HCT116 (cell line): ENCODE results near the gene NSMF. TPM values are rescaled to one million over a fixed set of nuclear protein-coding genes. Genes with fewer than 3 reads are reported as not detected.

Experiments used
- ATAC-seq: fragments of 200-7000 bp; cut with Tn5 transposase; 2 replicates; pipeline ENCODE4 v1.9.1; 2020; ENCODE audit warnings: mild to moderate bottlenecking, moderate library complexity
- BruUV-seq: library from RNA; stranded (reverse); fragments of 400-500 nt; replicated peaks from 2 replicates; lab custom pipeline; 2021; lab: Mats Ljungman, UMichigan
- CTCF ChIA-PET: fragments of 300-600 bp; sonication (Branson Sonifier 250); formaldehyde crosslinking; loops from one replicate; lab custom pipeline; 2021; ENCODE audit warnings: antibody characterized with exemption; lab: Charles Lee
- POLR2A ChIA-PET: fragments of 300-600, 350-600 bp; sonication (Branson Sonifier 250); formaldehyde crosslinking; loops from one replicate; lab custom pipeline; 2021; ENCODE audit warnings: antibody characterized with exemption; lab: Charles Lee
- RAD21 ChIA-PET, 2 experiments: fragments of 300-600 bp; sonication (Branson Sonifier 250); formaldehyde crosslinking; loops; one replicate each; lab custom pipeline; 2023; ENCODE audit warnings: low total read pairs in 2 of 2; ENCODE audit not compliant: uncharacterized antibody in 2 of 2, unreplicated experiment in 2 of 2, low non-redundant PET in 1 of 2; lab: Charles Lee
- DNase-seq: peaks from one replicate; pipeline ENCODE4 v3.0.0-alpha.2; 2010; ENCODE audit warnings: low read depth, low spot score
- H2AFZ ChIP-seq: fragments of 200-600 bp; shearing (Covaris generic), sonication (generic); 2 replicates; pipeline ENCODE4 v1.6.1; 2017; ENCODE audit warnings: low read depth, mixed run types, mixed read lengths, antibody characterized with exemption, low read length; ENCODE audit not compliant: poor library complexity, severe bottlenecking
- H3K27ac ChIP-seq: 2 replicates; pipeline ENCODE4 v1.5.1; 2012; ENCODE audit warnings: low read depth, low read length
- H3K27me3 ChIP-seq: fragments of 200-600 bp; sonication (generic); 2 replicates; pipeline ENCODE4 v1.6.1; 2016; ENCODE audit warnings: mixed run types, low read length, mixed read lengths; ENCODE audit not compliant: insufficient read depth
- H3K36me3 ChIP-seq, 2 experiments: fragments of 200-500 bp in 1 of 2; fragments of 200-600 bp in 1 of 2; sonication (Bioruptor generic) in 1 of 2; sonication (generic) in 1 of 2; 2 replicates each; pipeline versions ENCODE4 v1.5.1 to v1.6.1; 2014 to 2016; ENCODE audit warnings: low read length in 2 of 2, inconsistent platforms in 1 of 2, mixed read lengths in 1 of 2, mixed run types in 1 of 2; ENCODE audit not compliant: insufficient read depth in 2 of 2, control insufficient read depth in 1 of 2
- H3K4me1 ChIP-seq, 2 experiments: fragments of 200-600 bp in 1 of 2; sonication (generic) in 1 of 2; 2 replicates each; pipeline versions ENCODE4 v1.5.1 to v1.6.1; 2012 to 2017; ENCODE audit warnings: low read length in 2 of 2, inconsistent platforms in 1 of 2, mild to moderate bottlenecking in 1 of 2, mixed read lengths in 1 of 2, mixed run types in 1 of 2, moderate library complexity in 1 of 2; ENCODE audit not compliant: insufficient read depth in 2 of 2, control insufficient read depth in 1 of 2
- H3K4me2 ChIP-seq: fragments of 200-600 bp; sonication (generic); 2 replicates; pipeline ENCODE4 v1.6.1; 2017; ENCODE audit warnings: mixed run types, low read length, mixed read lengths
- H3K4me3 ChIP-seq, 2 experiments: fragments of 200-600 bp in 1 of 2; sonication (generic) in 1 of 2; replicated peaks in 1 of 2; 2 replicates each; pipeline ENCODE4 v1.5.1; 2011 to 2016; ENCODE audit warnings: low read length in 2 of 2, control low read depth in 1 of 2, low read depth in 1 of 2, mild to moderate bottlenecking in 1 of 2, mixed read lengths in 1 of 2, mixed run types in 1 of 2
- H3K79me2 ChIP-seq: fragments of 200-600 bp; sonication (generic); 2 replicates; pipeline ENCODE4 v1.6.1; 2017; ENCODE audit warnings: mild to moderate bottlenecking, mixed run types, low read length, moderate library complexity, mixed read lengths; ENCODE audit not compliant: insufficient read depth
- H3K9ac ChIP-seq: fragments of 200-600 bp; sonication (generic); 2 replicates; pipeline ENCODE4 v1.6.1; 2016; ENCODE audit warnings: low read length, mixed read lengths
- H3K9me2 ChIP-seq: fragments of 200-600 bp; sonication (generic), shearing (Covaris generic); 2 replicates; pipeline ENCODE4 v1.6.1; 2017; ENCODE audit warnings: mixed run types, mild to moderate bottlenecking, moderate library complexity; ENCODE audit not compliant: insufficient read depth
- H3K9me3 ChIP-seq, 2 experiments: fragments of 200-500 bp in 1 of 2; fragments of 200-600 bp in 1 of 2; sonication (Bioruptor generic) in 1 of 2; sonication (generic) in 1 of 2; 2 replicates each; pipeline ENCODE4 v1.6.1; 2014 to 2017; ENCODE audit warnings: low read length in 2 of 2, mixed read lengths in 2 of 2, inconsistent platforms in 1 of 2, low read depth in 1 of 2, mild to moderate bottlenecking in 1 of 2, mixed run types in 1 of 2, moderate library complexity in 1 of 2; ENCODE audit not compliant: control insufficient read depth in 1 of 2, insufficient read depth in 1 of 2
- H4K20me1 ChIP-seq: fragments of 200-600 bp; sonication (generic), shearing (Covaris generic); 2 replicates; pipeline ENCODE4 v1.6.1; 2017; ENCODE audit warnings: mixed run types, mild to moderate bottlenecking, moderate library complexity; ENCODE audit not compliant: insufficient read depth
- CBX3 ChIP-seq: IDR thresholded peaks from 2 replicates; pipeline ENCODE4 v1.6.1; 2012; ENCODE audit warnings: low read depth
- CEBPB ChIP-seq: IDR thresholded peaks from 2 replicates; pipeline ENCODE4 v1.6.1; 2012; ENCODE audit warnings: low read depth
- CTCF ChIP-seq, 3 experiments: fragments of 200-600 bp in 1 of 3; sonication (generic) in 1 of 3; IDR thresholded peaks in 2 of 3; conservative IDR thresholded peaks in 1 of 3; 2 replicates each; pipeline ENCODE4 v1.5.1; 2012 to 2017; ENCODE audit warnings: low read depth in 2 of 3, low read length in 2 of 3, antibody characterized with exemption in 1 of 3, borderline replicate concordance in 1 of 3, control low read depth in 1 of 3, mild to moderate bottlenecking in 1 of 3, mixed read lengths in 1 of 3, mixed run types in 1 of 3, moderate library complexity in 1 of 3; ENCODE audit not compliant: insufficient read depth in 1 of 3
- EGR1 ChIP-seq: IDR thresholded peaks from 2 replicates; pipeline ENCODE4 v1.6.1; 2012; ENCODE audit warnings: low read depth
- EZH2 ChIP-seq: fragments of 200-600 bp; sonication (generic); IDR thresholded peaks from 2 replicates; pipeline ENCODE4 v1.6.1; 2017; ENCODE audit warnings: antibody characterized with exemption, mixed run types
- EZH2phosphoT487 ChIP-seq: fragments of 200-600 bp; IDR thresholded peaks from 2 replicates; pipeline ENCODE4 v1.6.1; 2018; ENCODE audit warnings: antibody characterized with exemption, borderline replicate concordance
- MAX ChIP-seq: IDR thresholded peaks from 2 replicates; pipeline ENCODE4 v1.6.1; 2012
- POLR2A ChIP-seq: IDR thresholded peaks from 2 replicates; pipeline ENCODE4 v1.7.0; 2011; ENCODE audit warnings: borderline replicate concordance; ENCODE audit not compliant: insufficient read depth, insufficient read length; ENCODE audit errors: extremely low read depth
- POLR2AphosphoS5 ChIP-seq: IDR thresholded peaks from 2 replicates; pipeline ENCODE4 v1.6.1; 2011; ENCODE audit warnings: mild to moderate bottlenecking, low read depth, low read length, moderate library complexity
- RAD21 ChIP-seq: IDR thresholded peaks from 2 replicates; pipeline ENCODE4 v1.6.1; 2012; ENCODE audit warnings: low read depth, mild to moderate bottlenecking
- SRF ChIP-seq: IDR thresholded peaks from 2 replicates; pipeline ENCODE4 v1.6.1; 2012; ENCODE audit warnings: low read depth
- TCF7L2 ChIP-seq: IDR thresholded peaks from 2 replicates; pipeline ENCODE4 v1.7.0; 2011; ENCODE audit warnings: borderline replicate concordance, inconsistent platforms; ENCODE audit not compliant: insufficient read depth, insufficient read length; ENCODE audit errors: extremely low read depth
- YY1 ChIP-seq: IDR thresholded peaks from 2 replicates; pipeline ENCODE4 v1.6.1; 2011; ENCODE audit warnings: low read length, low read depth, moderate library complexity, mild to moderate bottlenecking; ENCODE audit not compliant: insufficient replicate concordance; ENCODE audit errors: extremely low read depth
- ZBTB33 ChIP-seq: IDR thresholded peaks from 2 replicates; pipeline ENCODE4 v1.6.1; 2011; ENCODE audit warnings: mild to moderate bottlenecking, low read length, moderate library complexity; ENCODE audit not compliant: insufficient replicate concordance; ENCODE audit errors: extremely low read depth
- ZFX ChIP-seq: fragments of 450-650 bp; IDR thresholded peaks from 2 replicates; pipeline ENCODE4 v1.6.1; 2017
- intact Hi-C: fragments of 100-400 bp; cut with micrococcal nuclease; formaldehyde crosslinking; loops from 2 replicates; pipeline ENCODE4 v1.10.0; 2022
- total RNA-seq: library from RNA; stranded (reverse); gene quantifications from one replicate; pipeline ENCODE4 v1.2.1, GENCODE V29; 2021; ENCODE audit not compliant: unreplicated experiment

NSMF gene
- total RNA-seq, 1 experiment from 2014 or later: 81.9 TPM

- RAD21 ChIA-PET: no interaction called here
- Histone ChIP-seq H4K20me1 (no peaks in the 10 kb centered on the region), H3K9me2 (no peaks in the 10 kb centered on the region), H3K4me3 (no peak overlapping the region), H3K36me3 (no peaks in the 10 kb centered on the region), H3K4me1 (peaks cover 26 to 40% of the 10 kb centered on the region in 2 experiments), H3K27ac (no peak overlapping the region), H3K27me3 (no peaks in the 10 kb centered on the region), H2AFZ (no peak overlapping the region), H3K4me2 (no peak overlapping the region), H3K9me3 (no peaks in the 10 kb centered on the region), H3K9ac (no peak overlapping the region), H3K79me2 (no peaks in the 10 kb centered on the region)
- TF ChIP-seq RAD21: no peak
- no peak for TF ChIP-seq POLR2A
- TF ChIP-seq EZH2phosphoT487: no peak
- no peak for TF ChIP-seq POLR2AphosphoS5
- no peak for TF ChIP-seq CEBPB
- BruUV-seq: no TSS peak
- POLR2A ChIA-PET: no interaction called here
- intact Hi-C loops: no loop called here
- CTCF ChIA-PET: interaction anchor here (0.6 kb wide), 1 partner anchor 202 kb away, joined by 3 read pairs; no protein-coding TSS in a partner anchor
- DNase-seq: no peak
- no peak for ATAC-seq
Measured at GRCh38 chr9:137438591-137439157, 20.5 kb downstream of the NSMF start.

GRCh38 chr9:137437691-137438590 lies 21.2 kb downstream of the NSMF start:
- no peak overlapping the region for H3K4me2 ChIP-seq
- no peaks in the 10 kb centered on the region for H3K9me2 ChIP-seq
- CTCF ChIA-PET: no interaction called here
- no peaks in the 10 kb centered on the region for H3K36me3 ChIP-seq
- DNase-seq (no peak), ATAC-seq (no peak)
- RAD21 ChIA-PET: no interaction called here
- no peak overlapping the region for H3K4me3 ChIP-seq
- no peak overlapping the region for H3K27ac ChIP-seq
- H2AFZ ChIP-seq: no peak overlapping the region
- peaks cover 28 to 40% of the 10 kb centered on the region in 2 experiments for H3K4me1 ChIP-seq
- no peaks in the 10 kb centered on the region for H3K27me3 ChIP-seq
- no TSS peak for BruUV-seq
- H3K9ac ChIP-seq: no peak overlapping the region
- H3K79me2 ChIP-seq: no peaks in the 10 kb centered on the region
- H3K9me3 ChIP-seq: no peaks in the 10 kb centered on the region
- TF ChIP-seq YY1 (no peak), MAX (no peak), SRF (no peak), ZBTB33 (no peak), ZFX (no peak), TCF7L2 (no peak), CTCF (IDR thresholded peaks at IDR 0.05 in 2 of 3, conservative IDR thresholded peaks at IDR 0.05 in 1 of 3; ENCODE audit: borderline replicate concordance in 1 of 3, insufficient read depth in 1 of 3, low read depth in 2 of 3, low read length in 2 of 3) (no peak), RAD21 (no peak), EZH2 (no peak), EGR1 (no peak), CBX3 (no peak)
- no peaks in the 10 kb centered on the region for H4K20me1 ChIP-seq
- intact Hi-C loops: no loop called here
- POLR2A ChIA-PET: no interaction called here
